GM06990 (cell line): Measurements from ENCODE around the gene TTPAL.

Source experiments
- DNase-seq: peaks from one replicate; pipeline ENCODE4 v3.0.0-alpha.2; 2011; ENCODE audit not compliant: insufficient read length; ENCODE audit errors: extremely low read depth
- H3K27me3 ChIP-seq: replicated peaks from 2 replicates; pipeline ENCODE4 v1.6.0; 2011; ENCODE audit warnings: low read length; ENCODE audit not compliant: control insufficient read depth, insufficient read depth
- H3K36me3 ChIP-seq: 2 replicates; pipeline ENCODE4 v1.5.1; 2011; ENCODE audit warnings: low read length; ENCODE audit not compliant: control insufficient read depth, insufficient read depth
- H3K4me3 ChIP-seq: replicated peaks from 2 replicates; pipeline ENCODE4 v1.5.1; 2011; ENCODE audit warnings: low read depth, mild to moderate bottlenecking, control low read depth, low read length
- CTCF ChIP-seq: IDR thresholded peaks from 2 replicates; pipeline ENCODE4 v1.5.1; 2011; ENCODE audit warnings: low read length, control low read depth, mild to moderate bottlenecking, inconsistent platforms; ENCODE audit not compliant: insufficient read depth, poor library complexity, severe bottlenecking

The TTPAL gene

GRCh38 chr20:44522841-44523240 is 47.2 kb downstream of the TTPAL start:
- Histone ChIP-seq H3K27me3 (no peaks in the 10 kb centered on the region), H3K4me3 (no peak overlapping the region), H3K36me3 (no peaks in the 10 kb centered on the region; the same call in none of the 2 replicates)
- no peak for TF ChIP-seq CTCF
- no peak for DNase-seq

DNA sequence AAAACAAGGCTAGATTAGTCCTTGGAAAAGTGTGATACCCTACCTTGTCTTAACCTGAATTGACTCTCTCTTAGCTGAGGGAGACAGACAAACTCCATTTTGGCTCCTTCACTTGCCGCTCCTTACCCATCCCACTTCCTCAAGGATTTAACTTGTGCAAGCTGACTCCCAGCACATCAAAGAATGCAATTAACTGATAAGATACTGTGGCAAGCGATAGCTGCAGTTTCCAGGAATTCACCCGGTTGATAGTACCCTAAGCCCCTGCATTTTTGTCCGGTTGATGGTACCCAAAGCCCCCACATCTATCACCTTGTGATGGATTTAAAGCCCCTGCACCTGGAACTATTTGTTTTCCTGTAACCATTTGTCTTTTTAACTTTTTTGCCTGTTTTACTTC is 48.1 kb downstream of the TTPAL start:
- Histone ChIP-seq H3K4me3 (no peak overlapping the region), H3K27me3 (no peaks in the 10 kb centered on the region), H3K36me3 (no peaks in the 10 kb centered on the region; the same call in none of the 2 replicates)
- no peak for DNase-seq
- no peak for TF ChIP-seq CTCF

- H3K36me3 ChIP-seq: no peaks in the 10 kb centered on the region
- H3K4me3 ChIP-seq: no peak overlapping the region
- TF ChIP-seq CTCF: no peak
- H3K27me3 ChIP-seq: no peaks in the 10 kb centered on the region
- DNase-seq: no peak
Measured at GRCh38 chr20:44526129-44526528, 50.5 kb downstream of the TTPAL start.

DNA sequence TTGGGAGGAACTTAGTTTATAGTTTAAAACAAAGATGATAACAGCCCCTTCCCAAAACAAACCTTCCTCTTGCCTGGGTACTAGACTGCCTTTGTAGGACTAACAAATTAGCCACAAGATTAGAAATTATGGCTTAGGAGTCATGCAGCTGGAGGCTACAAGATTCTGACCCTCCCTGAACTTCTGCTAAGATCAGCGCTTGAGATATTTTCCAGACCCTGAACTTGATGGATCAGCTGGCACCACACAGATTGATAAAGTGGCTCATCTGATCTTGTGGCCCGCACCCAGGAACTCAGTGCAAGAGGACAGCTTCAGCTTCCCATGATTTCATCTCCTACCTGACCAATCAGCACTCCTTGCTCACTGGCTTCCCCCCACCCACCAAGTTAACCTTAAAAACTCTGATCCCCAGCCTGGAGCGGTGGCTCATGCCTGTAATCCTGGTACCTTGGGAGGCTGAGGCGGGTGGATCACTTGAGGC is 52.1 kb downstream of the TTPAL start:
- TF ChIP-seq CTCF: no peak
- DNase-seq: no peak
- no peaks in the 10 kb centered on the region for H3K36me3 ChIP-seq
- no peak overlapping the region for H3K4me3 ChIP-seq
- H3K27me3 ChIP-seq: no peaks in the 10 kb centered on the region; the same call in 1 of the 2 replicates

DNA sequence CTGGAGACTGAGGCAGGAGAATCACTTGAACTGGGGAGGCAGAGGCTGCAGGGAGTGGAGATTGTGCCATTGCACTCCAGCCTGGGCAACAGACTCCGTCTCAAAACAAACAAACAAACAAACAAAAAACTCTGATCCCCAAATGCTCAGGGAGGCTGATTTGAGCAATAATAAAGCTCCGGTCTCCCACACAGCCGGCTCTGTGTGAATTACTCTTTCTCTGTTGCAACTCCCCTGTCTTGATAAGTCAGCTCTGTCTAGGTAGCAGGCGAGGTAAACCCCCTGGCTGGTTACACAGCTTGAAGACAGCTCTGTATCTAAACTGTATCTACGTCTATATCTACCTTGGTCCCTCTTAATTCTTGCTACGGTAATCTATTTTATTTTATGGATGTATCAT is 52.6 kb downstream of the TTPAL start:
- no peaks in the 10 kb centered on the region; the same call in 1 of the 2 replicates for H3K27me3 ChIP-seq
- no peak for DNase-seq
- no peak for TF ChIP-seq CTCF
- H3K36me3 ChIP-seq: no peaks in the 10 kb centered on the region
- H3K4me3 ChIP-seq: no peak overlapping the region
